Neural cell (in vitro differentiated cells): Measurements from ENCODE around the gene LRRC3. TPM values are rescaled to one million over a fixed set of nuclear protein-coding genes. Genes with fewer than 3 reads are reported as not detected.

Source experiments
- H2AFZ ChIP-seq: fragments of 200-600, 300-800 bp; sonication (generic), shearing (Covaris generic); 2 replicates; pipeline ENCODE4 v1.6.0; 2014; ENCODE audit warnings: low read depth, mild to moderate bottlenecking, antibody characterized with exemption, low read length, moderate library complexity
- H3F3A ChIP-seq: fragments of 200-600 bp; shearing (Covaris generic); 2 replicates; pipeline ENCODE4 v1.6.1; 2016; ENCODE audit warnings: mild to moderate bottlenecking, moderate library complexity, mixed read lengths, antibody characterized with exemption, low read length; ENCODE audit not compliant: insufficient read depth, poor library complexity, severe bottlenecking
- H3K27ac ChIP-seq: fragments of 200-600, 300-800 bp; sonication (generic), shearing (Covaris generic); 2 replicates; pipeline ENCODE4 v1.5.1; 2014; ENCODE audit warnings: mild to moderate bottlenecking, low read length, moderate library complexity
- H3K27me3 ChIP-seq: fragments of 300-800, 200-600 bp; sonication (generic), shearing (Covaris generic); 2 replicates; pipeline ENCODE4 v1.6.0; 2014; ENCODE audit warnings: mild to moderate bottlenecking, low read depth, low read length, moderate library complexity; ENCODE audit not compliant: insufficient read depth
- H3K36me3 ChIP-seq: fragments of 300-800, 200-600 bp; sonication (generic), shearing (Covaris generic); 2 replicates; pipeline ENCODE4 v1.5.1; 2014; ENCODE audit warnings: mild to moderate bottlenecking, antibody characterized with exemption, low read length, moderate library complexity; ENCODE audit not compliant: insufficient read depth
- H3K4me2 ChIP-seq: fragments of 300-800, 200-600 bp; sonication (generic), shearing (Covaris generic); 2 replicates; pipeline ENCODE4 v1.6.0; 2014; ENCODE audit warnings: mild to moderate bottlenecking, low read length
- H3K4me3 ChIP-seq: fragments of 300-800, 200-600 bp; sonication (generic), shearing (Covaris generic); 2 replicates; pipeline ENCODE4 v1.5.1; 2014; ENCODE audit warnings: mild to moderate bottlenecking, low read length, moderate library complexity
- H3K79me2 ChIP-seq: fragments of 200-600 bp; shearing (Covaris generic); replicated peaks from 2 replicates; pipeline ENCODE4 v1.6.0; 2014; ENCODE audit warnings: mild to moderate bottlenecking, low read length, moderate library complexity; ENCODE audit not compliant: insufficient read depth
- H3K9ac ChIP-seq: fragments of 300-800, 200-600 bp; sonication (generic), shearing (Covaris generic); 2 replicates; pipeline ENCODE4 v1.6.1; 2016; ENCODE audit warnings: mild to moderate bottlenecking, low read length, mixed read lengths
- H3K9me2 ChIP-seq: fragments of 200-600 bp; shearing (Covaris generic); 2 replicates; pipeline ENCODE4 v1.6.1; 2016; ENCODE audit warnings: mild to moderate bottlenecking, low read length, mixed read lengths; ENCODE audit not compliant: insufficient read depth
- H3K9me3 ChIP-seq: fragments of 200-600, 300-800 bp; sonication (generic), shearing (Covaris generic); 2 replicates; pipeline ENCODE4 v1.6.1; 2016; ENCODE audit warnings: mild to moderate bottlenecking, mixed run types, low read length, moderate library complexity, mixed read lengths
- H4K20me1 ChIP-seq: fragments of 200-600 bp; shearing (Covaris generic); 2 replicates; pipeline ENCODE4 v1.6.1; 2016; ENCODE audit warnings: mild to moderate bottlenecking, mixed run types; ENCODE audit not compliant: insufficient read depth
- CTCF ChIP-seq: fragments of 450-650 bp; IDR thresholded peaks from 2 replicates; pipeline ENCODE4 v1.5.1; 2014; ENCODE audit warnings: antibody characterized with exemption, mild to moderate bottlenecking, moderate library complexity; ENCODE audit not compliant: poor library complexity, severe bottlenecking
- EP300 ChIP-seq: fragments of 450-650 bp; conservative IDR thresholded peaks from 2 replicates; pipeline ENCODE4 v1.6.1; 2014; ENCODE audit warnings: antibody characterized with exemption, mild to moderate bottlenecking, moderate library complexity; ENCODE audit not compliant: poor library complexity, severe bottlenecking
- EZH2 ChIP-seq: fragments of 200-600, 300-800 bp; shearing (Covaris generic), sonication (generic); IDR thresholded peaks from 2 replicates; pipeline ENCODE4 v1.6.1; 2014; ENCODE audit warnings: antibody characterized with exemption, low read length, borderline replicate concordance, mild to moderate bottlenecking; ENCODE audit not compliant: insufficient read depth, poor library complexity, severe bottlenecking
- MXI1 ChIP-seq: fragments of 450-650 bp; conservative IDR thresholded peaks from 2 replicates; pipeline ENCODE4 v1.6.1; 2014; ENCODE audit warnings: antibody characterized with exemption, mild to moderate bottlenecking; ENCODE audit not compliant: poor library complexity, severe bottlenecking
- POLR2AphosphoS5 ChIP-seq: IDR thresholded peaks from 2 replicates; pipeline ENCODE4 v1.6.1; 2012
- RAD21 ChIP-seq: fragments of 450-650 bp; conservative IDR thresholded peaks from 2 replicates; pipeline ENCODE4 v1.6.1; 2014; ENCODE audit warnings: antibody characterized with exemption, mild to moderate bottlenecking, moderate library complexity
- REST ChIP-seq: IDR thresholded peaks from 2 replicates; pipeline ENCODE4 v1.6.1; 2012; ENCODE audit warnings: borderline replicate concordance
- SMC3 ChIP-seq: fragments of 450-650 bp; conservative IDR thresholded peaks from 2 replicates; pipeline ENCODE4 v1.6.1; 2014; ENCODE audit warnings: antibody characterized with exemption, mild to moderate bottlenecking, moderate library complexity; ENCODE audit not compliant: poor library complexity
- TAF1 ChIP-seq: IDR thresholded peaks from 2 replicates; pipeline ENCODE4 v1.6.1; 2012; ENCODE audit warnings: low read depth
- polyA plus RNA-seq: library from polyadenylated mRNA; depleted of rRNA; stranded (reverse); fragments of >200 nt; gene quantifications from 2 replicates; pipeline ENCODE4 v1.2.3, GENCODE V29; 2014

LRRC3 gene
- polyA plus RNA-seq, 1 donor from 2014 or later, result 3.8 TPM

- H3K9me2 ChIP-seq, result no peaks in the 10 kb centered on the region
- H3K4me3 ChIP-seq, result no peak overlapping the region
- H2AFZ ChIP-seq, result no peak overlapping the region
- H3K9me3 ChIP-seq, result no peaks in the 10 kb centered on the region
- H3F3A ChIP-seq, result no peaks in the 10 kb centered on the region
- no peaks in the 10 kb centered on the region for H3K27me3 ChIP-seq
- H3K9ac ChIP-seq, result no peak overlapping the region
- no peaks in the 10 kb centered on the region for H4K20me1 ChIP-seq
- H3K4me2 ChIP-seq, result no peak overlapping the region
- no peak overlapping the region for H3K27ac ChIP-seq
- TF ChIP-seq SMC3, result no peak
- TF ChIP-seq TAF1, result no peak
- TF ChIP-seq MXI1, result no peak
- TF ChIP-seq POLR2AphosphoS5, result no peak
- TF ChIP-seq EP300, result no peak
- TF ChIP-seq REST, result no peak
- no peak for TF ChIP-seq EZH2
- TF ChIP-seq CTCF, result no peak
- no peak for TF ChIP-seq RAD21
- H3K36me3 ChIP-seq, result no peaks in the 10 kb centered on the region
- H3K79me2 ChIP-seq, result no peaks in the 10 kb centered on the region
These were observed 43.9 kb downstream of the LRRC3 start for GRCh38 chr21:44499211-44499560.

- Histone ChIP-seq H3F3A (no peaks in the 10 kb centered on the region), H3K36me3 (no peaks in the 10 kb centered on the region), H3K27me3 (no peaks in the 10 kb centered on the region), H2AFZ (no peak overlapping the region), H3K4me2 (no peak overlapping the region), H3K79me2 (no peaks in the 10 kb centered on the region), H3K4me3 (no peak overlapping the region), H4K20me1 (no peaks in the 10 kb centered on the region), H3K9me2 (no peaks in the 10 kb centered on the region), H3K27ac (no peak overlapping the region), H3K9me3 (no peaks in the 10 kb centered on the region), H3K9ac (no peak overlapping the region)
- TF ChIP-seq EP300 (no peak), REST (no peak), EZH2 (no peak), RAD21 (no peak), TAF1 (no peak), SMC3 (no peak), MXI1 (no peak), CTCF (no peak), POLR2AphosphoS5 (no peak)
These were observed 44.3 kb downstream of the LRRC3 start for GRCh38 chr21:44499631-44500030.
